GM19328 (cell line): Measurements from ENCODE around the gene GTPBP8.

Experiments
- ATAC-seq: cut with Tn5 transposase; IDR thresholded peaks from one replicate; pipeline ENCODE4 v1.9.1; 2021; ENCODE audit warnings: mild to moderate bottlenecking, moderate library complexity; ENCODE audit not compliant: unreplicated experiment

The GTPBP8 gene

DNA sequence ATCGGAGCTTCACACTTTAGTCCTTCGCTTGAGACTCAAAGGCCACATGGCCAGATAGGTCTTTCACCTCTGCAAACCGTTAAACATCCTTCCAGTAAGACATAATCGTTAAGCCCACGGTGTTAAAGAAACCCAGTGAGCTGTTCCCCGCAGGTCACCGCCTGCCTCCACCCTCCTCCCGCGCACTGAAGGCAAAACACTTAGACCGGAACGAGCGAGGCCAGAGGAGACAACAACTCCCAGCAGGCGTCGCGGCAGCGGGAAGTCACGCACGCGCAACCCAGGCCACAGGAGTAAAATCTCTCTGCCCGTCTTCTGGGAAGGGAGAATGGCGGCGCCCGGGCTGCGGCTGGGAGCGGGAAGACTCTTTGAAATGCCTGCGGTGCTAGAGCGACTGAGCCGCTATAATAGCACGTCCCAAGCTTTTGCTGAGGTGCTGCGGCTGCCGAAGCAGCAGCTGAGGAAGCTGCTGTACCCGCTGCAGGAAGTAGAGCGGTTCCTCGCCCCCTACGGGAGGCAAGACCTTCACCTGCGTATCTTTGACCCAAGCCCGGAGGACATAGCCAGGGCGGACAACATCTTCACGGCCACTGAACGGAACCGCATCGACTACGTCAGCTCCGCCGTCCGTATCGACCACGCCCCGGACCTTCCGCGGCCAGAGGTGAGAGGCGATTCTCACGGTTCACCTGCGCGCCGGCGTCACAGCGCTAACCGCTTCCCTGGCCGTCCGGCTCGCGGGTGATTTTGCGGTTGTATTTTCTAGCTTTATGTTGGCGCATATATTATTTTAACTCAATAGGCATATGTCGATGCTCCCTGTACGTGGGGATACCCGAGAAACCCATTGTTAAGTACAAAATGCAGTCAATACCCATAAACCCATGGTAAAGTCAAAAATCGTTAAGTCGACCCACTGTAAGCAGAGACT, at the start of gene GTPBP8:
TSS of gene GTPBP8 (plus strand) at position 313 of the 931 bp plus-strand sequence. CDS start at position 329, 16 bp downstream.
- peak; percentile 95 for ATAC-seq

DNA sequence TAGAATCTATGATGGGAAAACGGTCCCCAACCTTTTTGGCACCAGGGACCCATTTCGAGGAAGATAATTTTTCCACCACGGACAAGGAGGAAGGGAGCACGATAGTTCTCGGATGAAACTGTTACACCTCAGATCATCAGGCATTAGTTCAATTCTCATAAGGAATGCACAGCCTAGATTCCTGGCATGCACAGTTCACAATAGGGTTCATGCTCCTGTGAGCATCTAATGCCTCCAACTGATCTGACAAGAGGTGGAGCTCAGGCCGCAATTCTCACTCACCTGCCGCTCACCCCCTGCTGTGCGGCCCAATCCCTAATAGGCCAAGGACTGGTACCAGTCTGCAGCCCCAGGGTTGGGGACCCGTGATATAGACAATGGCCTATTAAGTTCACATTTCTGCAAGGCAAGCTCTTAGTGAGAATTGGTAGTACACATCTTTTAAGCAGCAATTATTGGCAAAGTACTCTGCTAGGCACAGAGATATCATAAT, 42.4 kb upstream of the GTPBP8 start:
- no peak for ATAC-seq

GRCh38 chr3:112956351-112956750, 34.4 kb upstream of the GTPBP8 start:
- ATAC-seq = no peak

DNA sequence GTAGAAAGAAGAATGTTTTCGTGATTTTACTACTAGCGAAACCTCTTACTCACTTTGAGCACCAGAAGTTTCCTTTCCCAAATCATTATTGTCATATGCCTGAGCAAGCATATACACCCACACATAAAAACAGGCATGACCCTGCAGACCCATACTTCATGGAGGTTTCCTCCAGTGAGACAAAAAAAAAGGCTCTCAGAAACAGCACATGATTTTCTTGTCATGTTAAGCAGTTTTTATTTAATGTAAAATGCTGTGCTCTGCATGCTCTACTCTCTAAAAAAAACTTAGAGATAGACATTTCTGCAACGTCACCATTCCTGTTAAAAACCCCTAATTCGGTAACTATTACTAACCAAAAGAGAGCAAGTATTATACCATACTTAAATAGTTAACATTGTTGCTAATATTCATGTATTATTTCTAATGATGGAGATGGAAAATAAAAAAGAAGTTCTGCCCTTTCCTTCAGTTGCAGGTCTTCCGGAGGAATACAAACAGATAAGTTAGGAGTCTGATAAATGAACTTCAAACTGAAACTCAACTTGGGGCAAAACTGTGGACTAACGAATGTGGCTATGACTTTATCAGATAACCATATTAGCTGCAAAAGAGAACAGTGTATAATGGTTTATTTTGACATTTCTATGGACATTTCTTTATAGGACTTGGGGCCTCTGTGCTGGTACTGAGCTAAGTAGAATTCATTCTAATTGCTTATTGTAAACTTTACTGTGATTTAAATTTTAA, 31.8 kb upstream of the GTPBP8 start:
- peak; percentile 65 for ATAC-seq

DNA sequence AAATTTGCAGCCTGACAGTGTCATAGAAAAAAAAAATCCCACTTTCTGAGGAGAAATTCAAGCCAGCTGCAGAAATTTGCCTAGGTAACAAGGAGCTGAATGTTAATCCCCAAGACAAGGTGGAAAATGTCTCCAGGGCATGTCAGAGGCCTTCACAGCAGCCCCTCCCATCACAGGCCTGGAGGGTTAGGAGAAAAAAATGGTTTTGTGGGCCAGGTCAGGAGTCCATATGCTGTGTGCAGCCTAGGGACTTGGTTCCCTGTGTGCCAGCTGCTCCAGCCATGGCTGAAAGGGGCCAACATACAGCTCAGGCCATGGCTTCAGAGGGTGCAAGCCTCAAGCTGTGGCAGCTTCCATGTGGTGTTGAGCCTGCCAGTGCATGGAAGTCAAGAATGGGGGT, 27.1 kb upstream of the GTPBP8 start:
- ATAC-seq = no peak

GRCh38 chr3:112965656-112966055, 25.1 kb upstream of the GTPBP8 start:
- no peak for ATAC-seq

GRCh38 chr3:112966633-112967032, 24.2 kb upstream of the GTPBP8 start:
- no peak for ATAC-seq

DNA sequence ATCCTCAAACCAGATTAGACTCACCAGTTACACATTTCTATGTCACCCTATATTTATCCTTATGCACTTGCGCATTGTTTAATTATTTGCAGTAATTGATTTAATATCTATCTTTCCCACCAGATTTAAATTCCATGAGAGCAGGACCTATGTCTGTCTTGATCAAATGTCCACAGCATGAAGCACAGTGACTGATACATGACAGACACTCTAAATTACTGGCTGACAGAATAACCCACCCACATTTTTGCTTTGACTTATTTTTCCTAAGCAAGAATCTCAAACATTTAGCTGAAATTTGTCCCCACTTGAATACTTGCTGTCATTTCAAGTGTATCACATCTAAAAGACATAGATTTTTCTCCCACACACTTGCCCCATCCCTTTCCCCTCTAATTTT, 23.4 kb upstream of the GTPBP8 start:
- ATAC-seq = no peak

DNA sequence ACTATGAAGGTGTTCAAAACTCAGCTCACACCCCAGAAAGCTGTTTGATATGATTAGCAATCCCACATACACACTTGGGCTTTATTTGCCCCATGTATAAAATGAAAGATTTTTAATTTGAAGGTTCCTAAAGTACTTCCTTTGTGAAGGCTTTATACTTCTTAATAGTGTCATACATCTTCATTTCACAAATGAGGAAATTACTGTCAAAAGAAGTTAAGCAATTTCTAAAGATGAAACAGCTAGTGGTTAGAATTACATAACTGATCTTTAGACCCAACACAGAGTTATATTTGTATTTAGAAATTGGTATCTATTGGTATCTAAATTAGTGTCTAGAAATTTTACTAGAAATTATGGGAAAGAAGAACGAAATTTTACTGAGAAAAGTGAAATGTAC, 23.0 kb upstream of the GTPBP8 start:
- ATAC-seq = no peak

GRCh38 chr3:112972158-112972557, 18.6 kb upstream of the GTPBP8 start:
- no peak for ATAC-seq

- peak; percentile 69 for ATAC-seq
Observed at GRCh38 chr3:112973325-112974177, 17.2 kb upstream of the GTPBP8 start.

GRCh38 chr3:112974178-112974517, 16.6 kb upstream of the GTPBP8 start:
- ATAC-seq = peak; percentile 19

GRCh38 chr3:112974894-112975293, 15.9 kb upstream of the GTPBP8 start, which contains the start of gene CD200R1:
CD200R1 (minus strand) TSS chr3:112975103; CDS start chr3:112974857, 246 bp downstream.
- ATAC-seq = no peak

- no peak for ATAC-seq
Observed at GRCh38 chr3:112976001-112976400, 14.8 kb upstream of the GTPBP8 start.

DNA sequence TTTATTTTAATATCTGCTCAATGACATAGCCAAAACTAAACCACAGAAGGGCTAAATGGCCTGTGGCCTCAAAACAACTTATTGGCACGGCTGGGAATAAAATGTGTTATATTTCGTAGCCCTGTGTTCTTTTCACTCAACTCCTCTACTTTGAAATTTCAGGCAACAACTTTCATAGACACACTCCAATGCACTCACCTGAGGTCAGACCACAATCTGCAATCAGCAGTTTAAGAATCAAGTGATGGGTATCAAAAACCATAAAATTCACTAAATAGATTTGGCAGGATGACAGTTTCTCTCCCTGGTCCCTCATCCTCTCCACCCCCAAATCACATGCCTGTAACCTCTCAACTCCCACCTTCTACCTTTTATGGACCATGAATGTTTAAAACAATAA, 13.8 kb upstream of the GTPBP8 start:
- ATAC-seq = no peak

- ATAC-seq = no peak
Observed at GRCh38 chr3:112979244-112979832, 11.4 kb upstream of the GTPBP8 start.

GRCh38 chr3:112980080-112980479, 10.7 kb upstream of the GTPBP8 start:
- no peak for ATAC-seq

DNA sequence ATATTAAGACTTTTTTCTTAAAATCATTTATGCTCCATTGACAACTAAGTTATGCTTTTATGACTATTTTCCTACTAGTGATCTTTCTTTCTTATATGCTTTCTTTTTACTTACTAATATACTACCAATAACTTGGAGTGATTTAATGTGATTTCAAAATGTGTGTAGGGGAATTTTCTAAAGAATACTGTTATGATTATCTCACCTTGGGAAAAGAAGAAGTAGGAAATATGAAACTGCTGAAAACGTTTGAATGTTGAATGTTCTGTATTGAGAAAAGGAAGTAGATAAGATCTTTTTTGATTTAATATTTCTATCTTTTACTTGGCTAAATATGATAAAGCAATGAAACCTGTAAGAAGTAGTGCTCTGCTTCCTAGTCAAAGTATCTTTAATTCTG, 8.1 kb upstream of the GTPBP8 start:
- ATAC-seq = no peak

DNA sequence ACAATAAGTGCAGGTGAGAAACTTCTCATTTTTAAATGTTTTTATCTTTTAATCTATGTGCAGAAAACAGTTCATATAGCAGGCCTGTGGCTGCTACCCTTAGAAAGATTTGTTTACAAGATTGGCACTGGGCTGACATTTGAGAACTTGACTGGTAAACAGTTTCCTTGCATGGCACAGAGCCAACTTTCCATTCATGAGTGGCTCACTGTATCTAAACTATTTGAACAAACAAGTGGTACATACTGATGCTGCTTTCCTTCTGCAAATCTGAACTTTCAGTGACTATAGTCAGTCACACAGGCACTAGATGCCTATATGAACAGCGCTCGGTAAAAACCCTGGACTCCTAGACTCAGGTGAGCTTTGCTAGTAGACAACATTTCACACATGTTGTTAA, 6.3 kb upstream of the GTPBP8 start:
- no peak for ATAC-seq

- ATAC-seq = no peak
Observed at GRCh38 chr3:112987710-112988334, 3.0 kb upstream of the GTPBP8 start.
